Heart left ventricle (tissue), 16 donors: ENCODE results near the gene FAM210A. TPM values are rescaled to one million over a fixed set of nuclear protein-coding genes. Genes with fewer than 3 reads are reported as not detected.

Experiments
- ATAC-seq, 4 donors: fragments of 200-7000 bp; cut with Tn5 transposase; one replicate each; pipeline ENCODE4 v1.9.1; 2020 to 2022; ENCODE audit warnings: moderate library complexity in 4 of 4, mild to moderate bottlenecking in 3 of 4, moderate number of reproducible peaks in 1 of 4
- DNase-seq, 5 donors: peaks; one replicate each; pipeline ENCODE4 v3.0.0-alpha.2; 2020
- H3K27ac ChIP-seq, 12 donors: fragments of 200-600 bp; sonication (generic) in 4 of 12; one replicate each; pipeline versions ENCODE4 v1.5.0 to v1.8.0; 2016 to 2022; ENCODE audit warnings: mild to moderate bottlenecking in 2 of 12
- H3K27me3 ChIP-seq, 9 donors: fragments of 200-600 bp; sonication (generic) in 2 of 9; one replicate each; pipeline versions ENCODE4 v1.5.1 to v1.8.0; 2016 to 2022; ENCODE audit warnings: mild to moderate bottlenecking in 3 of 9
- H3K36me3 ChIP-seq, 9 donors: fragments of 200-600 bp; sonication (generic) in 2 of 9; one replicate each; pipeline versions ENCODE4 v1.5.0 to v1.8.0; 2018 to 2022; ENCODE audit warnings: mild to moderate bottlenecking in 2 of 9
- H3K4me1 ChIP-seq, 12 donors: fragments of 200-600 bp; sonication (generic) in 4 of 12; one replicate each; pipeline versions ENCODE4 v1.5.0 to v1.8.0; 2016 to 2022; ENCODE audit warnings: mild to moderate bottlenecking in 3 of 12
- H3K4me3 ChIP-seq, 12 donors: fragments of 200-600 bp; sonication (generic) in 4 of 12; one replicate each; pipeline versions ENCODE4 v1.5.0 to v1.8.0; 2017 to 2022; ENCODE audit warnings: mild to moderate bottlenecking in 9 of 12, moderate library complexity in 4 of 12
- H3K9me3 ChIP-seq, 12 donors: fragments of 200-600 bp; sonication (generic) in 4 of 12; one replicate each; pipeline versions ENCODE4 v1.5.0 to v1.8.0; 2016 to 2022; ENCODE audit warnings: mild to moderate bottlenecking in 1 of 12
- POLR2A ChIP-seq, 2 donors: fragments of 450-650 bp; IDR thresholded peaks; one replicate each; pipeline ENCODE4 v1.6.1; 2017; ENCODE audit warnings: antibody characterized with exemption in 2 of 2, mild to moderate bottlenecking in 2 of 2, moderate library complexity in 2 of 2
- WGBS, 4 donors: extraction: QIAGEN DNeasy Blood & Tissue Kit in 2 of 4; methylation state at CpG; one replicate each; pipeline versions ENCODE4 v1.1.5 to v1.1.7; 2013 to 2018; 5-methylcytosine and 5-hydroxymethylcytosine counted together
- intact Hi-C, 10 donors: fragments of 100-400 bp; cut with DNase I; formaldehyde crosslinking; loops; one replicate each; pipeline versions ENCODE4 v1.11.1 to v1.14.2; 2022
- polyA plus RNA-seq, 2 donors: library from polyadenylated mRNA; stranded (reverse); fragments of 200-250 nt; gene quantifications; one replicate each; pipeline ENCODE4 v1.2.3, GENCODE V29; 2013
- total RNA-seq, 9 donors: library from RNA; depleted of rRNA in 2 of 9; stranded (reverse); fragments of >200 nt in 2 of 9; fragmentation: NEBNext Ultra II Directional in 3 of 9; extraction: Animal tissue kit (Norgen Biotek cat#: 25700) in 3 of 9; gene quantifications; one replicate each; pipeline versions ENCODE4 v1.1.0 to v1.2.4, GENCODE V29; 2016 to 2023
- TF ChIP-seq, protein P1 (sequence below), 12 donors: fragments of 200-600 bp; sonication (generic) in 4 of 12; IDR thresholded peaks; one replicate each; pipeline versions ENCODE4 v1.5.0 to v1.8.0; 2018 to 2022; ENCODE audit warnings: antibody characterized with exemption in 12 of 12, mild to moderate bottlenecking in 5 of 12
- donor health status: ischemic (EF 13 %, LVEDD 7.1; RV severe dilation, severe dysfunction).
- donor health status: healthy with polysubstance abuse.
- donor health status: DM: no; HTN: yes; CAD: no.
- donor health status: DM: no; HTN: no; CAD: no.
- donor health status: ischemic (EF 25% LVEDD 6.9; RV normal size, moderate dysfunction).
- donor health status: ischemic (EF 25% LVEDD 5.7; RV mildly dilated, moderate dysfunction).
- donor health status: healthy.
- donor health status: DM: yes; HTN: yes; CAD: no.
- donor health status: ischemic (EF 35%, LVEDD 5.7; RV mildly dilated, moderate dysfunction).
- donor health status: nonischemic (EF 11% LVEDD 7.7; RV severe dilation, severe dysfunction).
- donor health status: DM: yes; HTN: yes; CAD: no.
- donor health status: PGD.
- donor health status: ischemic (EF 29% LVEDD 5.4; RV normal size, mild dysfunction).
- donor health status: nonischemic (EF 23%, LVEDD 6.1; RV moderate dilation, normal function).

The FAM210A gene
- total and polyA plus RNA-seq, 11 donors, result 14.0 to 66.4 (median 48.1) TPM

DNA sequence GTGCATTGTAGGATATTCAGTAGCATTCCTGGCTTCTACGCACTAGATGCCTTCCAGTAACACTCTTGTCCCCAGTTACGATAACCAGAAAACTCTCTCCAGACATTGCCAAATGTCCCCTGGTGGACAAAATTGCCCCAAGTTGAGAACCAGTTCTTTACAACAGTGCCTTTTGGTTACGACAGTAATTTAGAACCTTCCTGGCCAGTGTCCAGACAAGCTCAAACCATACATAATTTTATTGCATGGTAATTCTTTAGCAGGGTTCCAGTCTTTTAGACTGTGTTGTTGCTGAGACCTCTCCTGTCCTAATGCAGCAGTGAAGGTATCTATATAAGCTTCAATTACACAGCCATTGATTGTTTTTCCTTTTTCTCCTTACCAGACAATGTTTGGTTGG lies 20.3 kb upstream of the FAM210A start:
- intact Hi-C loops, result loop anchor here in 1 of 10 donors (10.0 kb wide), 1 partner anchor 58 kb away; no protein-coding TSS in a partner anchor
- no peak for DNase-seq
- Histone ChIP-seq H3K27ac (no peak overlapping the region), H3K36me3 (peaks cover 0 to 94% (median 78%) of the 10 kb centered on the region in 9 donors), H3K9me3 (no peaks in the 10 kb centered on the region), H3K27me3 (no peaks in the 10 kb centered on the region), H3K4me3 (no peak overlapping the region), H3K4me1 (no peaks in the 10 kb centered on the region)
- ATAC-seq, result no peak
- TF ChIP-seq POLR2A (IDR thresholded peaks at IDR 0.05), result no peak
- TF ChIP-seq, protein P1, sequence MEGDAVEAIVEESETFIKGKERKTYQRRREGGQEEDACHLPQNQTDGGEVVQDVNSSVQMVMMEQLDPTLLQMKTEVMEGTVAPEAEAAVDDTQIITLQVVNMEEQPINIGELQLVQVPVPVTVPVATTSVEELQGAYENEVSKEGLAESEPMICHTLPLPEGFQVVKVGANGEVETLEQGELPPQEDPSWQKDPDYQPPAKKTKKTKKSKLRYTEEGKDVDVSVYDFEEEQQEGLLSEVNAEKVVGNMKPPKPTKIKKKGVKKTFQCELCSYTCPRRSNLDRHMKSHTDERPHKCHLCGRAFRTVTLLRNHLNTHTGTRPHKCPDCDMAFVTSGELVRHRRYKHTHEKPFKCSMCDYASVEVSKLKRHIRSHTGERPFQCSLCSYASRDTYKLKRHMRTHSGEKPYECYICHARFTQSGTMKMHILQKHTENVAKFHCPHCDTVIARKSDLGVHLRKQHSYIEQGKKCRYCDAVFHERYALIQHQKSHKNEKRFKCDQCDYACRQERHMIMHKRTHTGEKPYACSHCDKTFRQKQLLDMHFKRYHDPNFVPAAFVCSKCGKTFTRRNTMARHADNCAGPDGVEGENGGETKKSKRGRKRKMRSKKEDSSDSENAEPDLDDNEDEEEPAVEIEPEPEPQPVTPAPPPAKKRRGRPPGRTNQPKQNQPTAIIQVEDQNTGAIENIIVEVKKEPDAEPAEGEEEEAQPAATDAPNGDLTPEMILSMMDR (IDR thresholded peaks at IDR 0.05), result no peak
- 79 to 86% (median 81%) methylated on average over 3 of the region's 3 CpGs for WGBS, 4 donors

DNA sequence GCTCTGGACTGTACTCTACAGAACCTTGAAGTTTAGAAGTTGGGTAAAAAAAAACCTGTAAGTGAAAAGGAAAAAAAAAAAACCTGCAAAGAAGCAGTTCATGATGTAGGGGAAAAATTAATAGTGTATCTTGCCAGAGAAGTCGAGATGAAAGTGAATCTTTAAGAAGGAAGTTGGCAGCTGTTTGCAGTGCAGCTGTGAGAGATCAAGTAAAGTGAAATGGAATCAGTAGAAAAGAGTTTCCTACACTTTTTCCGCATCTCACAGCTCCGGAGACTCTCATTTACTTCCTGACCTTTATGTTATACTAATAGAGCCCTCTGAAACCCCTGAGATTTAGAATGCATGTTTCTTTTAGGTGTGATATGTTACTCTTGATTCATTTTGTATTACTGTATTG lies 19.3 kb upstream of the FAM210A start:
- DNase-seq (no peak), ATAC-seq (no peak)
- no peaks in the 10 kb centered on the region for H3K27me3 ChIP-seq
- WGBS, 4 donors, result 54 to 68% (median 60%) methylated on average over 3 of the region's 3 CpGs
- no peak overlapping the region for H3K27ac ChIP-seq
- no peaks in the 10 kb centered on the region for H3K9me3 ChIP-seq
- H3K36me3 ChIP-seq, result peaks cover 0 to 96% (median 82%) of the 10 kb centered on the region in 9 donors
- H3K4me1 ChIP-seq, result no peaks in the 10 kb centered on the region
- H3K4me3 ChIP-seq, result no peak overlapping the region
- intact Hi-C loops, result loop anchor here in 1 of 10 donors (10.0 kb wide), 1 partner anchor 59 kb away; no protein-coding TSS in a partner anchor
- TF ChIP-seq, protein P1 (IDR thresholded peaks at IDR 0.05), result no peak
- TF ChIP-seq POLR2A (IDR thresholded peaks at IDR 0.05), result no peak

DNA sequence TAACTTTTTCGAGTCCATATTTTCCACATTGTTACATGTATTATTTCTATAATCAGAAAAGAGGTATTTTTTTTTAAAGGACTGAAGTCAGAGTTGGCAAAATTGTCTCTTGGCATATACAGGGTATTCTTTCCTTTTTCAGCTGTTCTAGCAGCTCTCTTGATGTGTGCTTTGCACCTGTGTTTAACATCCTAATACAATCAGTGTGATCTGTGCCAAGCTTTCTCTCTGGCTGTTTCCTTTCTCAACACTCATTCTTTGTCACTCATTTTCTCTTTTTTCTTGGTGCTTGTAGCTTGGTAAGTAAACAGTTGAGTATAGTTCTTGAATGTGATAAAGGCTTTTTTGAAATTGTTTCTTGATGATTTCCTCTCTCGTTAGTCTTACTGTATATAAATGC lies 9.3 kb upstream of the FAM210A start:
- ATAC-seq (no peak), DNase-seq (no peak)
- no peak overlapping the region for H3K4me3 ChIP-seq
- no peaks in the 10 kb centered on the region for H3K27me3 ChIP-seq
- intact Hi-C loops, result no loop called here
- no peak overlapping the region for H3K27ac ChIP-seq
- TF ChIP-seq, protein P1 (IDR thresholded peaks at IDR 0.05), result no peak
- TF ChIP-seq POLR2A (IDR thresholded peaks at IDR 0.05), result no peak
- no peaks in the 10 kb centered on the region for H3K9me3 ChIP-seq
- H3K4me1 ChIP-seq, result peaks cover 0 to 8% (median under 1%) of the 10 kb centered on the region in 12 donors
- WGBS, 4 donors, result 90 to 93% (median 92%) methylated on average over 2 of the region's 2 CpGs
- peaks cover 0 to 97% (median 77%) of the 10 kb centered on the region in 9 donors for H3K36me3 ChIP-seq

DNA sequence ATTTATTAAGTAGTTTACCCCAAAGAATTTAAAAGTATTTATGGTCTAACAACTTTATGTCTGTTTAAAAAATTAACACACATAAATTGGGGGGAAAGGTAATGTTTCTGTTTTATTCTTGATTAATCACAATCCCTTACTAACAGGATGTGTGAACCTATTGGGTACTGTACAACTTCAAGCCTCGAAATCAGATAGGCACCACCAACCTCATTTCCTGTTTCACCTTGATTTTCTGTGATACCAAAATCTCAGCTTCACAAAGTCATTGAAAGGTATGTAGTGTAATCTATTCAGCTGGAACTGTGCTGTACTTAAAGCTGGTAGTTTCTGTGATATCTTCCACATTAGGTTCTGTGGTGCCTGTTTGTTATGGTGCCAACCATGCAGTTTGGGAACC lies 4.1 kb upstream of the FAM210A start:
- Histone ChIP-seq H3K4me1 (peaks cover 0 to 32% (median 12%) of the 10 kb centered on the region in 12 donors), H3K36me3 (peaks cover 0 to 45% (median 28%) of the 10 kb centered on the region in 9 donors), H3K27ac (no peak overlapping the region), H3K9me3 (no peaks in the 10 kb centered on the region), H3K4me3 (no peak overlapping the region), H3K27me3 (no peaks in the 10 kb centered on the region)
- 70 to 90% (median 79%) methylated on average over 1 of the region's 1 CpG for WGBS, 4 donors
- intact Hi-C loops, result no loop called here
- ATAC-seq (no peak), DNase-seq (no peak)
- no peak for TF ChIP-seq POLR2A (IDR thresholded peaks at IDR 0.05)
- TF ChIP-seq, protein P1 (IDR thresholded peaks at IDR 0.05), result no peak
